Neutrophil (primary cell): Measurements from ENCODE around the gene FGF14.

ENCODE experiments used
- H3K27ac ChIP-seq: fragments of 200-600 bp; sonication (generic); 2 replicates; pipeline ENCODE4 v1.5.1; 2016; ENCODE audit warnings: mild to moderate bottlenecking, moderate library complexity
- H3K27me3 ChIP-seq: fragments of 200-600 bp; sonication (generic); 2 replicates; pipeline ENCODE4 v1.6.0; 2016; ENCODE audit warnings: mild to moderate bottlenecking
- H3K36me3 ChIP-seq: fragments of 200-600 bp; sonication (generic); 2 replicates; pipeline ENCODE4 v1.5.1; 2017
- H3K4me1 ChIP-seq, 2 experiments: fragments of 200-600 bp in 1 of 2; sonication (generic) in 1 of 2; 1 replicate in 1 of 2; 2 replicates in 1 of 2; pipeline versions ENCODE4 v1.5.1 to v1.6.1; 2013 to 2016; ENCODE audit warnings: low read depth in 1 of 2, low read length in 1 of 2, mild to moderate bottlenecking in 1 of 2, moderate library complexity in 1 of 2; ENCODE audit not compliant: control insufficient read depth in 1 of 2, insufficient read depth in 1 of 2
- H3K4me3 ChIP-seq, 2 experiments: fragments of 200-600 bp in 1 of 2; sonication (generic) in 1 of 2; 1 replicate in 1 of 2; 2 replicates in 1 of 2; pipeline ENCODE4 v1.5.1; 2013 to 2016; ENCODE audit warnings: low read depth in 1 of 2, low read length in 1 of 2, mild to moderate bottlenecking in 1 of 2, moderate library complexity in 1 of 2
- H3K9me3 ChIP-seq: fragments of 200-600 bp; sonication (generic); 2 replicates; pipeline ENCODE4 v1.5.1; 2016
- TF ChIP-seq, protein P1 (sequence below): fragments of 200-600 bp; sonication (generic); IDR thresholded peaks from 2 replicates; pipeline ENCODE4 v1.5.1; 2016; ENCODE audit warnings: antibody characterized with exemption

Gene FGF14

GRCh38 chr13:101811881-101812280, 590.0 kb downstream of the FGF14 start:
- TF ChIP-seq, protein P1, sequence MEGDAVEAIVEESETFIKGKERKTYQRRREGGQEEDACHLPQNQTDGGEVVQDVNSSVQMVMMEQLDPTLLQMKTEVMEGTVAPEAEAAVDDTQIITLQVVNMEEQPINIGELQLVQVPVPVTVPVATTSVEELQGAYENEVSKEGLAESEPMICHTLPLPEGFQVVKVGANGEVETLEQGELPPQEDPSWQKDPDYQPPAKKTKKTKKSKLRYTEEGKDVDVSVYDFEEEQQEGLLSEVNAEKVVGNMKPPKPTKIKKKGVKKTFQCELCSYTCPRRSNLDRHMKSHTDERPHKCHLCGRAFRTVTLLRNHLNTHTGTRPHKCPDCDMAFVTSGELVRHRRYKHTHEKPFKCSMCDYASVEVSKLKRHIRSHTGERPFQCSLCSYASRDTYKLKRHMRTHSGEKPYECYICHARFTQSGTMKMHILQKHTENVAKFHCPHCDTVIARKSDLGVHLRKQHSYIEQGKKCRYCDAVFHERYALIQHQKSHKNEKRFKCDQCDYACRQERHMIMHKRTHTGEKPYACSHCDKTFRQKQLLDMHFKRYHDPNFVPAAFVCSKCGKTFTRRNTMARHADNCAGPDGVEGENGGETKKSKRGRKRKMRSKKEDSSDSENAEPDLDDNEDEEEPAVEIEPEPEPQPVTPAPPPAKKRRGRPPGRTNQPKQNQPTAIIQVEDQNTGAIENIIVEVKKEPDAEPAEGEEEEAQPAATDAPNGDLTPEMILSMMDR = no peak
- Histone ChIP-seq H3K4me1 (no peaks in the 10 kb centered on the region), H3K4me3 (no peak overlapping the region), H3K36me3 (no peaks in the 10 kb centered on the region), H3K27me3 (no peaks in the 10 kb centered on the region), H3K27ac (no peak overlapping the region), H3K9me3 (no peaks in the 10 kb centered on the region)

DNA sequence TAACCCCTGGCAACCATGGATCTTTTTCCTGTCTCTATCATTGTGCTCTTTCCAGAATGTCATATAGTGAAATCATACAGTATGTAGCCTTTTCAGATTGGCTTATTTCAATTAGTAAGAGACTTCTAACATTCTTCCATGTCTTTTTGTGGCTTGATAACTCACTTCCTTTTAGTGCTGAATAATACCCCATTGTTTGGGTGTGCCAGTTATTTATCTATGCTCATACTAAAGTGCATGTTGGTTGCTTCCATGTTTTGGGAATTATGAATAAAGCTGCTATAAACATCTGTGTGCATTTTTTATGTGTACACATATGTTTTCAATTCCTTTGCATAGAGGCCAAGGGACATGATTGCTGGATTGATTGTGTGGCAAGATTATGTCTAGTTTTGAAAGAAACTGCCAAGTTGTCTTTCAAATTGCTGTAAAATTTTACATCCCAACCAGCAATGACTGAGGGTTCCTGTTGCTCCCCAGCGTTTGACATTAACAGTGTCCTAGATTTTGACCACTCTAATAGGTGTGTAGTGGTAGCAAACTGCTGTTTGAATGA, 590.5 kb downstream of the FGF14 start:
- H3K27me3 ChIP-seq = no peaks in the 10 kb centered on the region
- H3K4me3 ChIP-seq = no peak overlapping the region
- H3K4me1 ChIP-seq = no peaks in the 10 kb centered on the region
- no peak overlapping the region for H3K27ac ChIP-seq
- H3K36me3 ChIP-seq = no peaks in the 10 kb centered on the region
- no peaks in the 10 kb centered on the region for H3K9me3 ChIP-seq
- TF ChIP-seq, protein P1 = no peak

GRCh38 chr13:101799196-101799595, 602.7 kb downstream of the FGF14 start:
- TF ChIP-seq, protein P1 = no peak
- Histone ChIP-seq H3K4me1 (no peaks in the 10 kb centered on the region), H3K9me3 (no peaks in the 10 kb centered on the region)

GRCh38 chr13:101798437-101798836, 603.4 kb downstream of the FGF14 start:
- no peaks in the 10 kb centered on the region for H3K9me3 ChIP-seq
- H3K27ac ChIP-seq = no peak overlapping the region
- TF ChIP-seq, protein P1 = no peak
- H3K4me1 ChIP-seq = no peaks in the 10 kb centered on the region
- no peak overlapping the region for H3K4me3 ChIP-seq
- H3K36me3 ChIP-seq = no peaks in the 10 kb centered on the region
- no peaks in the 10 kb centered on the region for H3K27me3 ChIP-seq

More at GRCh38 chr13:101799196-101799595, 602.7 kb downstream of the FGF14 start:
- H3K27me3 ChIP-seq = no peaks in the 10 kb centered on the region
- no peak overlapping the region for H3K27ac ChIP-seq
- H3K36me3 ChIP-seq = no peaks in the 10 kb centered on the region
- no peak overlapping the region for H3K4me3 ChIP-seq

GRCh38 chr13:101795460-101795859, 606.4 kb downstream of the FGF14 start:
- no peaks in the 10 kb centered on the region for H3K36me3 ChIP-seq
- H3K4me1 ChIP-seq = no peaks in the 10 kb centered on the region
- no peaks in the 10 kb centered on the region for H3K9me3 ChIP-seq
- TF ChIP-seq, protein P1 = no peak
- H3K27ac ChIP-seq = no peak overlapping the region
- no peaks in the 10 kb centered on the region for H3K27me3 ChIP-seq
- H3K4me3 ChIP-seq = no peak overlapping the region
